Loucy (cell line): ENCODE data around the gene PPP3CA.

ENCODE experiments used
- CTCF ChIP-seq: fragments of 200-600 bp; sonication (generic); conservative IDR thresholded peaks from 2 replicates; pipeline ENCODE4 v1.5.1; 2014; ENCODE audit warnings: mild to moderate bottlenecking, antibody characterized with exemption, low read length
- EZH2phosphoT487 ChIP-seq: fragments of 200-600 bp; IDR thresholded peaks from 2 replicates; pipeline ENCODE4 v1.6.1; 2018; ENCODE audit warnings: antibody characterized with exemption, mild to moderate bottlenecking, moderate library complexity, borderline replicate concordance

GRCh38 chr4:101200561-101200960, 146.8 kb downstream of the PPP3CA start:
- TF ChIP-seq CTCF (no peak), EZH2phosphoT487 (no peak)
